ENCODE measurements around the gene TBC1D19. TPM values are rescaled to one million over a fixed set of nuclear protein-coding genes. Genes with fewer than 3 reads are reported as not detected.

TBC1D19 gene
- total RNA-seq, 1 experiment from 2014 or later, result 12.8 TPM

DNA sequence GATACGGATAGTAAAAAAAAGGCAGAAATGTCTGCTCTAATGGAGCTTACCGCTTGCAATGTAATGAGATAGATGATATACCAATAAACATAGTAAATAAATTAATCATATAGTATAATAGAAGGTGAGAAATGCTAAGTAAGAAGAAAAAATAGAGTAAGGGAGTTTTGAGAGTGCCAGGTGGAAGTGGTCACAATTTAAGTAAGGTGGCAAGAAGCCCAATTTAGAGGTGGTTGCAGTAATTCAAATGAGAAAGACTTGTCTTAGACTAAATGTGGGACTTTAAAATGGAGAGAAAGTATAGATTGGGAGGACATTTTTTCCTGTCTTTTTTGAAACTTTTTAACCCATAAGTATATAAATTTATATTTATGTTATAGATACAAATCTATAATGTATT, 26.0 kb downstream of the TBC1D19 start:
- DNase-seq, result no peak
- TF ChIP-seq, protein P1, sequence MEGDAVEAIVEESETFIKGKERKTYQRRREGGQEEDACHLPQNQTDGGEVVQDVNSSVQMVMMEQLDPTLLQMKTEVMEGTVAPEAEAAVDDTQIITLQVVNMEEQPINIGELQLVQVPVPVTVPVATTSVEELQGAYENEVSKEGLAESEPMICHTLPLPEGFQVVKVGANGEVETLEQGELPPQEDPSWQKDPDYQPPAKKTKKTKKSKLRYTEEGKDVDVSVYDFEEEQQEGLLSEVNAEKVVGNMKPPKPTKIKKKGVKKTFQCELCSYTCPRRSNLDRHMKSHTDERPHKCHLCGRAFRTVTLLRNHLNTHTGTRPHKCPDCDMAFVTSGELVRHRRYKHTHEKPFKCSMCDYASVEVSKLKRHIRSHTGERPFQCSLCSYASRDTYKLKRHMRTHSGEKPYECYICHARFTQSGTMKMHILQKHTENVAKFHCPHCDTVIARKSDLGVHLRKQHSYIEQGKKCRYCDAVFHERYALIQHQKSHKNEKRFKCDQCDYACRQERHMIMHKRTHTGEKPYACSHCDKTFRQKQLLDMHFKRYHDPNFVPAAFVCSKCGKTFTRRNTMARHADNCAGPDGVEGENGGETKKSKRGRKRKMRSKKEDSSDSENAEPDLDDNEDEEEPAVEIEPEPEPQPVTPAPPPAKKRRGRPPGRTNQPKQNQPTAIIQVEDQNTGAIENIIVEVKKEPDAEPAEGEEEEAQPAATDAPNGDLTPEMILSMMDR (conservative IDR thresholded peaks at IDR 0.05), result no peak
- TF ChIP-seq EZH2 (IDR thresholded peaks at IDR 0.05; ENCODE audit: low read depth), result no peak
- no peak overlapping the region for H3K4me3 ChIP-seq
- POLR2A ChIA-PET (ENCODE audit: unreplicated experiment), result no interaction called here
- no TSS peak for BruUV-seq (replicated peaks)
- H3K9me2 ChIP-seq (ENCODE audit: insufficient read depth), result no peaks in the 10 kb centered on the region; the same call in 1 of the 2 replicates
- no peak overlapping the region for H3K27ac ChIP-seq
- CTCF ChIA-PET, result no interaction called here
- H3K4me1 ChIP-seq (replicated peaks; ENCODE audit: insufficient read depth), result no peaks in the 10 kb centered on the region
- H3K4me2 ChIP-seq, result no peak overlapping the region
- intact Hi-C loops (cut with micrococcal nuclease; ENCODE audit: unreplicated experiment), result no loop called here
- H3K9me3 ChIP-seq (ENCODE audit: insufficient read depth, low read depth), result no peaks in the 10 kb centered on the region
- H2AFZ ChIP-seq, result no peak overlapping the region
- no peaks in the 10 kb centered on the region for H3K36me3 ChIP-seq (ENCODE audit: low read depth)
- no peaks in the 10 kb centered on the region for H4K20me1 ChIP-seq (ENCODE audit: insufficient read depth)
- H3K27me3 ChIP-seq (ENCODE audit: insufficient read depth, low read depth), result no peaks in the 10 kb centered on the region
- H3F3A ChIP-seq (ENCODE audit: insufficient read depth, low read depth), result no peaks in the 10 kb centered on the region
- H3K79me2 ChIP-seq (ENCODE audit: low read depth), result no peaks in the 10 kb centered on the region

DNA sequence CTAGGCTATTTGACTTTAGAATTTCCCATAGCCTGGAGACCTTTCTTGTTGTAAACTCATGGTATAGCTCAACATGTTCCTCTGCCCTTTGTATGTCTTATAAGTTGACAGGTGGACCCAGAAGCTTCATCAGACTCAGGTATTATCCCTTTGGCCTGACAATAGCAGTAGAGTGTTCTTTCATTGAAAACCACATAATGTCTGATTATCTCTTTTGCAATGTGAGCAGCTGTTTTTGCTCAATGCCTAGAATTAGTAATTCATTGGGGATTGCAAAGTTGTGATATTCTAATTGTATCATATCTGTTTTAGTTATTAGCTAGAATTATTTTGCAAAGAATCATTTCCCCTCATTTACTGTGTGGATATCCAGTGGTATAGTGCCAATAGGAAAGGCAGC, 27.5 kb downstream of the TBC1D19 start:
- Histone ChIP-seq H3K4me1 (replicated peaks; ENCODE audit: insufficient read depth) (no peaks in the 10 kb centered on the region), H4K20me1 (ENCODE audit: insufficient read depth) (no peaks in the 10 kb centered on the region), H2AFZ (no peak overlapping the region), H3F3A (ENCODE audit: insufficient read depth, low read depth) (no peaks in the 10 kb centered on the region), H3K36me3 (ENCODE audit: low read depth) (no peaks in the 10 kb centered on the region), H3K4me2 (no peak overlapping the region), H3K27ac (no peak overlapping the region), H3K79me2 (ENCODE audit: low read depth) (no peaks in the 10 kb centered on the region), H3K9me2 (ENCODE audit: insufficient read depth) (no peaks in the 10 kb centered on the region; the same call in 1 of the 2 replicates), H3K9me3 (ENCODE audit: insufficient read depth, low read depth) (no peaks in the 10 kb centered on the region), H3K4me3 (no peak overlapping the region), H3K27me3 (ENCODE audit: insufficient read depth, low read depth) (no peaks in the 10 kb centered on the region)
- intact Hi-C loops (cut with micrococcal nuclease; ENCODE audit: unreplicated experiment), result no loop called here
- TF ChIP-seq, protein P1 (conservative IDR thresholded peaks at IDR 0.05), result no peak
- no peak for TF ChIP-seq EZH2 (IDR thresholded peaks at IDR 0.05; ENCODE audit: low read depth)
- no peak for DNase-seq
- ChIA-PET CTCF (no interaction called here), POLR2A (ENCODE audit: unreplicated experiment) (no interaction called here)
- no TSS peak for BruUV-seq (replicated peaks)

DNA sequence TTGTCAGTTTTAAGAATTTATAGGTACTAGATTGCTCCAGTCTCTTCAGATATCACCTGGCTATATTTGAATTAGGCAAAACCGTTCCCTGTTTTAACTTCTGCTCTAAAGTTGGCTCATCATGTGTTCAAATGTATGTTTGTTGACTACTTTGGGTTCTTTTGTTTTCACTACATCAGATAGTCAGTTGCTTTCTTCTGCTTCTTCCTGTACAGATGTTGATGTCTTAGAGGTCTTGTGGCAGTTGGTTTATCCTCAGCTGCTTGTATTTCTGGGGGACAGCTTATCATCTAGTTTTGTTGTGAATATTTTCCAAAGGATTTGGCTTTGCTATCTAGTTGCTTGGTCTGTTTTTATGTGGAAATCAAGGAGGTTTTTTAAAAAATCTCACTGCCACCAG, 28.0 kb downstream of the TBC1D19 start:
- intact Hi-C loops (cut with micrococcal nuclease; ENCODE audit: unreplicated experiment), result no loop called here
- Histone ChIP-seq H3K9me2 (ENCODE audit: insufficient read depth) (no peaks in the 10 kb centered on the region; the same call in 1 of the 2 replicates), H3K79me2 (ENCODE audit: low read depth) (no peaks in the 10 kb centered on the region), H3K27me3 (ENCODE audit: insufficient read depth, low read depth) (no peaks in the 10 kb centered on the region), H3F3A (ENCODE audit: insufficient read depth, low read depth) (no peaks in the 10 kb centered on the region), H3K27ac (no peak overlapping the region), H3K4me2 (no peak overlapping the region), H3K36me3 (ENCODE audit: low read depth) (no peaks in the 10 kb centered on the region), H3K4me3 (no peak overlapping the region), H2AFZ (no peak overlapping the region), H3K9me3 (ENCODE audit: insufficient read depth, low read depth) (no peaks in the 10 kb centered on the region), H3K4me1 (replicated peaks; ENCODE audit: insufficient read depth) (no peaks in the 10 kb centered on the region), H4K20me1 (ENCODE audit: insufficient read depth) (no peaks in the 10 kb centered on the region)
- no TSS peak for BruUV-seq (replicated peaks)
- POLR2A ChIA-PET (ENCODE audit: unreplicated experiment), result no interaction called here
- CTCF ChIA-PET, result no interaction called here
- no peak for DNase-seq
- TF ChIP-seq EZH2 (IDR thresholded peaks at IDR 0.05; ENCODE audit: low read depth), result no peak
- TF ChIP-seq, protein P1 (conservative IDR thresholded peaks at IDR 0.05), result no peak
